Panc1 (cell line): ENCODE data around the gene CROCC. TPM values are rescaled to one million over a fixed set of nuclear protein-coding genes. Genes with fewer than 3 reads are reported as not detected.
A peak's percentile ranks its signal among the peaks of the same experiment; 100 is the strongest.

Source experiments
- ATAC-seq: fragments of 200-7000 bp; cut with Tn5 transposase; 2 replicates; pipeline ENCODE4 v1.9.1; 2020; ENCODE audit warnings: mild to moderate bottlenecking, moderate library complexity
- BruUV-seq: library from RNA; stranded (reverse); fragments of 400-500 nt; replicated peaks from 2 replicates; lab custom pipeline; 2021; lab: Mats Ljungman, UMichigan
- CTCF ChIA-PET: fragments of 300-600 bp; sonication (Branson Sonifier 250); formaldehyde crosslinking; loops from one replicate; lab custom pipeline; 2022; ENCODE audit warnings: antibody characterized with exemption; lab: Charles Lee
- POLR2A ChIA-PET: fragments of 300-600 bp; sonication (Branson Sonifier 250); formaldehyde crosslinking; loops from one replicate; lab custom pipeline; 2022; ENCODE audit warnings: antibody characterized with exemption; lab: Charles Lee
- DNase-seq: peaks from one replicate; pipeline ENCODE4 v3.0.0-alpha.2; 2010; ENCODE audit warnings: low read depth, low spot score
- H3K27ac ChIP-seq: 2 replicates; pipeline ENCODE4 v1.5.1; 2011; ENCODE audit warnings: mild to moderate bottlenecking, low read length, inconsistent platforms
- H3K27me3 ChIP-seq: fragments of 200-500 bp; sonication (Bioruptor generic); 2 replicates; pipeline ENCODE4 v1.6.0; 2014; ENCODE audit warnings: low read length, inconsistent platforms; ENCODE audit not compliant: control insufficient read depth, insufficient read depth
- H3K36me3 ChIP-seq: fragments of 200-500 bp; sonication (Bioruptor generic); 2 replicates; pipeline ENCODE4 v1.5.1; 2014; ENCODE audit warnings: inconsistent platforms, mild to moderate bottlenecking, low read length, moderate library complexity; ENCODE audit not compliant: control insufficient read depth, insufficient read depth
- H3K4me1 ChIP-seq: 2 replicates; pipeline ENCODE4 v1.5.1; 2011; ENCODE audit warnings: inconsistent platforms, mild to moderate bottlenecking, low read length, moderate library complexity; ENCODE audit not compliant: control insufficient read depth, insufficient read depth
- H3K4me3 ChIP-seq, 2 experiments: 2 replicates each; pipeline ENCODE4 v1.5.1; 2011 to 2012; ENCODE audit warnings: low read depth in 2 of 2, low read length in 2 of 2, mild to moderate bottlenecking in 2 of 2, inconsistent platforms in 1 of 2, moderate library complexity in 1 of 2
- H3K9me3 ChIP-seq: fragments of 200-500 bp; sonication (Bioruptor generic); 2 replicates; pipeline ENCODE4 v1.5.1; 2014; ENCODE audit warnings: low read depth, mild to moderate bottlenecking, inconsistent platforms, low read length, moderate library complexity; ENCODE audit not compliant: control insufficient read depth, insufficient read depth
- CTCF ChIP-seq: fragments of 450-650 bp; IDR thresholded peaks from 2 replicates; pipeline ENCODE4 v1.5.1; 2017; ENCODE audit warnings: mild to moderate bottlenecking
- POLR2AphosphoS5 ChIP-seq: IDR thresholded peaks from 2 replicates; pipeline ENCODE4 v1.6.1; 2012; ENCODE audit warnings: mild to moderate bottlenecking, low read depth, low read length, moderate library complexity
- REST ChIP-seq, 2 experiments: IDR thresholded peaks; 2 replicates each; pipeline ENCODE4 v1.6.1; 2011 to 2012; ENCODE audit warnings: low read depth in 2 of 2, control low read depth in 1 of 2, low read length in 1 of 2, mild to moderate bottlenecking in 1 of 2, moderate library complexity in 1 of 2; ENCODE audit not compliant: insufficient read depth in 1 of 2
- SIN3A ChIP-seq: IDR thresholded peaks from 2 replicates; pipeline ENCODE4 v1.6.1; 2012; ENCODE audit warnings: low read depth, mild to moderate bottlenecking, low read length, moderate library complexity, borderline replicate concordance; ENCODE audit not compliant: insufficient read depth
- TCF7L2 ChIP-seq: IDR thresholded peaks from 2 replicates; pipeline ENCODE4 v1.6.1; 2011; ENCODE audit warnings: mild to moderate bottlenecking, low read depth, low read length, inconsistent platforms
- in situ Hi-C: cut with HindIII; loops from 2 replicates; pipeline ENCODE4 v1.10.0; 2016; ENCODE audit warnings: low sequenced_read_pairs, low pct_unique_long_range_greater_than_20kb
- intact Hi-C: fragments of 100-400 bp; cut with micrococcal nuclease; formaldehyde crosslinking; loops from one replicate; pipeline ENCODE4 v1.10.0; 2022; ENCODE audit not compliant: unreplicated experiment
- total RNA-seq: library from RNA; stranded (reverse); gene quantifications from one replicate; pipeline ENCODE4 v1.2.1, GENCODE V29; 2021; ENCODE audit not compliant: unreplicated experiment

The CROCC gene
- total RNA-seq, 1 experiment from 2014 or later: 13.6 TPM

GRCh38 chr1:16986962-16987361 is 65.2 kb downstream of the CROCC start:
- peak; percentile 69 for ATAC-seq
- CTCF ChIA-PET: interaction anchor here (0.6 kb wide), 2 partner anchors 66 to 1733 kb away, joined by 3 to 9 read pairs; no protein-coding TSS in a partner anchor

GRCh38 chr1:16988210-16988609 is 66.5 kb downstream of the CROCC start:
- no peak for TF ChIP-seq POLR2AphosphoS5
- TF ChIP-seq CTCF: no peak
- TF ChIP-seq SIN3A: no peak
- Histone ChIP-seq H3K36me3 (no peaks in the 10 kb centered on the region), H3K4me1 (no peaks in the 10 kb centered on the region; the same call in 1 of the 2 replicates), H3K27ac (no peak overlapping the region), H3K27me3 (no peaks in the 10 kb centered on the region), H3K4me3 (no peak overlapping the region), H3K9me3 (no peaks in the 10 kb centered on the region)
- POLR2A ChIA-PET: no interaction called here
- no TSS peak for BruUV-seq
- ATAC-seq (no peak), DNase-seq (no peak)
- intact Hi-C loops (no loop called here), in situ Hi-C loops (no loop called here)
- CTCF ChIA-PET: no interaction called here

More at GRCh38 chr1:16986962-16987361, 65.2 kb downstream of the CROCC start:
- no peak for DNase-seq
- Histone ChIP-seq H3K36me3 (no peaks in the 10 kb centered on the region), H3K27me3 (no peaks in the 10 kb centered on the region), H3K27ac (no peak overlapping the region), H3K9me3 (no peaks in the 10 kb centered on the region), H3K4me1 (no peaks in the 10 kb centered on the region; the same call in 1 of the 2 replicates), H3K4me3 (no peak overlapping the region)
- in situ Hi-C loops: no loop called here
- intact Hi-C loops: no loop called here
- POLR2A ChIA-PET: no interaction called here
- BruUV-seq: no TSS peak
- no peak for TF ChIP-seq TCF7L2
- no peak for TF ChIP-seq SIN3A
- TF ChIP-seq REST (IDR thresholded peaks at IDR 0.05; ENCODE audit: insufficient read depth in 1 of 2, low read depth in 2 of 2, low read length in 1 of 2): no peak
- peak; percentile 86; the same call in 1 of the 2 replicates for TF ChIP-seq CTCF
